K562 (cell line): ENCODE results near the gene AP4S1. TPM values are rescaled to one million over a fixed set of nuclear protein-coding genes. Genes with fewer than 3 reads are reported as not detected.

Experiments
- ATAC-seq: fragments of 200-7000 bp; cut with Tn5 transposase; 3 replicates; pipeline ENCODE4 v1.9.1; 2020; ENCODE audit warnings: moderate library complexity
- BruUV-seq: library from RNA; stranded (reverse); fragments of 400-500 nt; replicated peaks from 2 replicates; lab custom pipeline; 2021; lab: Mats Ljungman, UMichigan
- CTCF ChIA-PET: fragments of 300-600 bp; formaldehyde crosslinking; extraction: SDS; loops from one replicate; lab custom pipeline; 2021; ENCODE audit warnings: low intra/inter-chr PET ratio; lab: Yijun Ruan, JAX
- POLR2A ChIA-PET: fragments of 300-600, 350-650 bp; sonication (Branson Sonifier 250); formaldehyde crosslinking; extraction: SDS; loops from one replicate; lab custom pipeline; 2021; ENCODE audit warnings: antibody characterized with exemption, inconsistent platforms; lab: Yijun Ruan, JAX
- DNase-seq, 4 experiments: peaks; one replicate each; pipeline versions ENCODE4 v3.0.0 to v3.0.0-alpha.2; 2011 to 2018; ENCODE audit warnings: low spot score in 3 of 4, mixed read lengths in 3 of 4; ENCODE audit errors: extremely low read depth in 1 of 4
- FAIRE-seq: peaks from 2 replicates; lab custom pipeline; 2011; peaks lifted over from hg19 to GRCh38; lab: Jason Lieb, UNC
- H2AFZ ChIP-seq: 2 replicates; pipeline ENCODE4 v1.6.0; 2011; ENCODE audit warnings: low read depth, low read length, control low read depth, inconsistent platforms
- H3K27ac ChIP-seq: fragments of 200-600 bp; 3 replicates; pipeline ENCODE4 v1.8.0; 2011; ENCODE audit warnings: low read depth, mild to moderate bottlenecking, control low read depth, inconsistent platforms, low read length, moderate library complexity, mixed read lengths; ENCODE audit errors: extremely low read depth
- H3K27me3 ChIP-seq, 2 experiments: fragments of 300-600 bp in 1 of 2; 2 replicates in 1 of 2; 3 replicates in 1 of 2; pipeline versions ENCODE4 v1.6.0 to v1.8.0; 2011; ENCODE audit warnings: inconsistent platforms in 2 of 2, low read length in 2 of 2, mild to moderate bottlenecking in 1 of 2, mixed read lengths in 1 of 2, moderate library complexity in 1 of 2; ENCODE audit not compliant: control insufficient read depth in 2 of 2, insufficient read depth in 2 of 2
- H3K36me3 ChIP-seq: fragments of 300-600 bp; 3 replicates; pipeline ENCODE4 v1.8.0; 2011; ENCODE audit warnings: mild to moderate bottlenecking, low read length, inconsistent platforms; ENCODE audit not compliant: control insufficient read depth, insufficient read depth
- H3K4me1 ChIP-seq, 2 experiments: fragments of 200-600 bp in 1 of 2; replicated peaks in 1 of 2; 2 replicates in 1 of 2; 3 replicates in 1 of 2; pipeline versions ENCODE4 v1.5.1 to v1.8.0; 2011; ENCODE audit warnings: inconsistent platforms in 2 of 2, low read length in 2 of 2, mild to moderate bottlenecking in 1 of 2, mixed read lengths in 1 of 2, moderate library complexity in 1 of 2; ENCODE audit not compliant: control insufficient read depth in 2 of 2, insufficient read depth in 2 of 2
- H3K4me2 ChIP-seq: 2 replicates; pipeline ENCODE4 v1.6.1; 2011; ENCODE audit warnings: low read length, control low read depth, inconsistent platforms, mixed read lengths; ENCODE audit not compliant: insufficient read depth
- H3K4me3 ChIP-seq: fragments of 200-600 bp; sonication (generic), shearing (Covaris generic); 2 replicates; pipeline ENCODE4 v1.5.1; 2016; ENCODE audit warnings: control low read depth, inconsistent platforms
- H3K79me2 ChIP-seq: fragments of 200-600 bp; 3 replicates; pipeline ENCODE4 v1.8.0; 2011; ENCODE audit warnings: low read length, inconsistent platforms; ENCODE audit not compliant: control insufficient read depth, insufficient read depth
- H3K9ac ChIP-seq, 2 experiments: 2 replicates each; pipeline versions ENCODE4 v1.6.0 to v1.6.1; 2011; ENCODE audit warnings: low read depth in 2 of 2, low read length in 2 of 2, control low read depth in 1 of 2, inconsistent platforms in 1 of 2, mild to moderate bottlenecking in 1 of 2, mixed read lengths in 1 of 2; ENCODE audit not compliant: insufficient read depth in 1 of 2
- H3K9me1 ChIP-seq: one replicate; pipeline ENCODE4 v1.6.0; 2011; ENCODE audit warnings: inconsistent platforms, mild to moderate bottlenecking, low read length, moderate library complexity; ENCODE audit not compliant: control insufficient read depth, insufficient read depth
- H3K9me3 ChIP-seq: replicated peaks from 2 replicates; pipeline ENCODE4 v1.5.1; 2011; ENCODE audit warnings: low read depth, low read length, inconsistent platforms; ENCODE audit not compliant: control insufficient read depth, insufficient read depth
- H4K20me1 ChIP-seq: replicated peaks from 2 replicates; pipeline ENCODE4 v1.6.1; 2011; ENCODE audit warnings: low read length, inconsistent platforms, mixed read lengths; ENCODE audit not compliant: control insufficient read depth, insufficient read depth
- CCNT2 ChIP-seq: IDR thresholded peaks from 2 replicates; pipeline ENCODE4 v1.6.1; 2011; ENCODE audit warnings: borderline replicate concordance, low read depth, mild to moderate bottlenecking, moderate library complexity, mixed read lengths, low read length; ENCODE audit not compliant: insufficient read length; ENCODE audit errors: extremely low read depth
- CHAMP1 ChIP-seq: fragments of 450-650 bp; IDR thresholded peaks from 2 replicates; pipeline ENCODE4 v1.6.1; 2016; ENCODE audit warnings: mild to moderate bottlenecking
- NFE2 ChIP-seq: IDR thresholded peaks from 2 replicates; pipeline ENCODE4 v1.6.1; 2014; ENCODE audit warnings: antibody characterized with exemption, low read depth
- RCOR1 ChIP-seq, 2 experiments: IDR thresholded peaks; 2 replicates each; pipeline ENCODE4 v1.6.1; 2012; ENCODE audit warnings: low read depth in 2 of 2, low read length in 2 of 2, borderline replicate concordance in 1 of 2, improper control_type of control experiment in 1 of 2
- ZNF384 ChIP-seq: IDR thresholded peaks from 2 replicates; pipeline ENCODE4 v1.6.1; 2012; ENCODE audit warnings: low read depth, low read length, improper control_type of control experiment
- WGBS: fragments of 100-300 bp; shearing (Covaris generic); methylation state at CpG from one replicate; pipeline ENCODE4 v1.1.6; 2016; ENCODE audit warnings: low coverage, mixed read lengths; ENCODE audit not compliant: insufficient coverage; ENCODE audit errors: missing lambda C conversion rate; 5-methylcytosine and 5-hydroxymethylcytosine counted together
- in situ Hi-C: fragments of 300-500 bp; cut with MboI; formaldehyde crosslinking; loops from 4 replicates; pipeline ENCODE4 v1.15.0; 2018; ENCODE audit warnings: inconsistent platforms, mixed read lengths
- intact Hi-C: fragments of 100-400 bp; cut with micrococcal nuclease; formaldehyde crosslinking; loops from 2 replicates; pipeline ENCODE4 v1.14.2; 2022
- polyA plus RNA-seq, 8 experiments: library from polyadenylated mRNA; depleted of rRNA in 4 of 8; stranded (reverse) in 5 of 8; unstranded in 3 of 8; fragments of >200 nt; fragmentation: Nextera tagmentation in 2 of 8; fragmentation: Illumina TruSeq in 1 of 8; extraction: Ambion mirVana in 2 of 8; extraction: Trizol in 1 of 8; gene quantifications; 2 replicates each; pipeline versions ENCODE4 v1.2.1 to v1.2.3, GENCODE V29; 2011 to 2014; ENCODE audit warnings: inconsistent platforms in 1 of 8, missing spikeins in 1 of 8
- total RNA-seq, 7 experiments: library from RNA; depleted of rRNA in 6 of 7; stranded (reverse); fragments of >200 nt in 6 of 7; fragmentation: Illumina TruSeq in 2 of 7; extraction: Trizol in 2 of 7; gene quantifications; 2 replicates each; pipeline versions ENCODE4 v1.2.1 to v1.2.3, GENCODE V29; 2011 to 2021; ENCODE audit warnings: low replicate concordance in 1 of 7
- TF ChIP-seq, protein P1 (sequence below): sonication (generic); formaldehyde crosslinking; IDR thresholded peaks from 2 replicates; pipeline ENCODE4 v1.8.1; 2023; ENCODE audit warnings: mild to moderate bottlenecking, missing genetic modification reagents

The AP4S1 gene
- total and polyA plus RNA-seq, 9 of the 15 experiments (the other 6 are each of a cell fraction or from before 2014, with no cell fraction given), result 3.7 to 7.8 (median 5.9) TPM

DNA sequence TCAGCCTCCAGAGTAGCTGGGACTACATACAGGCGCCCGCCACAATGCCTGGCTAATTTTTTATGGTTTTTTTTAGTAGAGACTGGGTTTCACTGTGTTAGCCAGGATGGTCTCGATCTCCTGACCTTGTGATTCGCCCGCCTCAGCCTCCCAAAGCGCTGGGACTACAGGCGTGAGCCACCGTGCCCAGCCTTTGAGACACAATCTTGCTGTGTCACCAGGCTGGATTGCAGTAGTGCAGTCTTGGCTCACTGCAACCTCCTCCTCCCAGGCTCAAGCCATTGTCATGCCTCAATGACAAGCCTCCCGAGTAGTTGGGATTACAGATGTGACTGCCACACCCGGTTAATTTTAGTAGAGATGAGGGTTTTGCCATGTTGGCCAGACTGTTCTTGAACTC, 22.1 kb downstream of the AP4S1 start:
- ATAC-seq, result peak; percentile 20; the same call in 1 of the 3 replicates
- BruUV-seq, result no TSS peak
- Histone ChIP-seq H3K9me3 (peaks cover 5% of the 10 kb centered on the region; the same call in 1 of the 2 replicates), H3K4me3 (no peak overlapping the region), H3K27ac (no peak overlapping the region; the same call in 2 of the 3 replicates), H3K36me3 (no peaks in the 10 kb centered on the region), H3K79me2 (no peaks in the 10 kb centered on the region), H2AFZ (no peak overlapping the region), H3K4me2 (no peak overlapping the region), H3K27me3 (no peaks in the 10 kb centered on the region), H3K4me1 (peaks cover 11 to 15% of the 10 kb centered on the region in 2 experiments; a peak in 4 of 5 replicates), H3K9ac (no peak overlapping the region), H3K9me1 (no peaks in the 10 kb centered on the region), H4K20me1 (no peaks in the 10 kb centered on the region)
- in situ Hi-C loops (no loop called here), intact Hi-C loops (no loop called here)
- 65% methylated on average over 6 of the region's 10 CpGs for WGBS
- DNase-seq, result no peak
- no peak for FAIRE-seq
- CTCF ChIA-PET, result no interaction called here
- TF ChIP-seq RCOR1 (IDR thresholded peaks at IDR 0.05; ENCODE audit: borderline replicate concordance in 1 of 2, low read depth in 2 of 2, low read length in 2 of 2) (no peak), ZNF384 (no peak), NFE2 (peak; percentile 19; the same call in 1 of the 2 replicates), CCNT2 (no peak), CHAMP1 (no peak)
- TF ChIP-seq, protein P1, sequence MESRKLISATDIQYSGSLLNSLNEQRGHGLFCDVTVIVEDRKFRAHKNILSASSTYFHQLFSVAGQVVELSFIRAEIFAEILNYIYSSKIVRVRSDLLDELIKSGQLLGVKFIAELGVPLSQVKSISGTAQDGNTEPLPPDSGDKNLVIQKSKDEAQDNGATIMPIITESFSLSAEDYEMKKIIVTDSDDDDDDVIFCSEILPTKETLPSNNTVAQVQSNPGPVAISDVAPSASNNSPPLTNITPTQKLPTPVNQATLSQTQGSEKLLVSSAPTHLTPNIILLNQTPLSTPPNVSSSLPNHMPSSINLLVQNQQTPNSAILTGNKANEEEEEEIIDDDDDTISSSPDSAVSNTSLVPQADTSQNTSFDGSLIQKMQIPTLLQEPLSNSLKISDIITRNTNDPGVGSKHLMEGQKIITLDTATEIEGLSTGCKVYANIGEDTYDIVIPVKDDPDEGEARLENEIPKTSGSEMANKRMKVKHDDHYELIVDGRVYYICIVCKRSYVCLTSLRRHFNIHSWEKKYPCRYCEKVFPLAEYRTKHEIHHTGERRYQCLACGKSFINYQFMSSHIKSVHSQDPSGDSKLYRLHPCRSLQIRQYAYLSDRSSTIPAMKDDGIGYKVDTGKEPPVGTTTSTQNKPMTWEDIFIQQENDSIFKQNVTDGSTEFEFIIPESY (CRISPR knock-in tag), result peak; percentile 61; the same call in 1 of the 2 replicates
- POLR2A ChIA-PET, result interaction anchor here (0.6 kb wide), 1 partner anchor 10 kb away, joined by 4 read pairs; no protein-coding TSS in a partner anchor
